GM12872 (cell line): ENCODE data around the gene SLC19A2.
A peak's percentile ranks its signal among the peaks of the same experiment; 100 is the strongest.

Experiments used
- TF ChIP-seq, protein P1 (sequence below): IDR thresholded peaks from 3 replicates; pipeline ENCODE4 v1.5.1; 2011; ENCODE audit warnings: low read depth, mild to moderate bottlenecking, low read length, moderate library complexity; ENCODE audit not compliant: insufficient read depth

SLC19A2 gene

GRCh38 chr1:169478094-169478672 lies 7.6 kb downstream of the SLC19A2 start:
- TF ChIP-seq, protein P1, sequence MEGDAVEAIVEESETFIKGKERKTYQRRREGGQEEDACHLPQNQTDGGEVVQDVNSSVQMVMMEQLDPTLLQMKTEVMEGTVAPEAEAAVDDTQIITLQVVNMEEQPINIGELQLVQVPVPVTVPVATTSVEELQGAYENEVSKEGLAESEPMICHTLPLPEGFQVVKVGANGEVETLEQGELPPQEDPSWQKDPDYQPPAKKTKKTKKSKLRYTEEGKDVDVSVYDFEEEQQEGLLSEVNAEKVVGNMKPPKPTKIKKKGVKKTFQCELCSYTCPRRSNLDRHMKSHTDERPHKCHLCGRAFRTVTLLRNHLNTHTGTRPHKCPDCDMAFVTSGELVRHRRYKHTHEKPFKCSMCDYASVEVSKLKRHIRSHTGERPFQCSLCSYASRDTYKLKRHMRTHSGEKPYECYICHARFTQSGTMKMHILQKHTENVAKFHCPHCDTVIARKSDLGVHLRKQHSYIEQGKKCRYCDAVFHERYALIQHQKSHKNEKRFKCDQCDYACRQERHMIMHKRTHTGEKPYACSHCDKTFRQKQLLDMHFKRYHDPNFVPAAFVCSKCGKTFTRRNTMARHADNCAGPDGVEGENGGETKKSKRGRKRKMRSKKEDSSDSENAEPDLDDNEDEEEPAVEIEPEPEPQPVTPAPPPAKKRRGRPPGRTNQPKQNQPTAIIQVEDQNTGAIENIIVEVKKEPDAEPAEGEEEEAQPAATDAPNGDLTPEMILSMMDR: no peak

GRCh38 chr1:169475806-169476387 lies 9.8 kb downstream of the SLC19A2 start:
- TF ChIP-seq, protein P1: no peak

DNA sequence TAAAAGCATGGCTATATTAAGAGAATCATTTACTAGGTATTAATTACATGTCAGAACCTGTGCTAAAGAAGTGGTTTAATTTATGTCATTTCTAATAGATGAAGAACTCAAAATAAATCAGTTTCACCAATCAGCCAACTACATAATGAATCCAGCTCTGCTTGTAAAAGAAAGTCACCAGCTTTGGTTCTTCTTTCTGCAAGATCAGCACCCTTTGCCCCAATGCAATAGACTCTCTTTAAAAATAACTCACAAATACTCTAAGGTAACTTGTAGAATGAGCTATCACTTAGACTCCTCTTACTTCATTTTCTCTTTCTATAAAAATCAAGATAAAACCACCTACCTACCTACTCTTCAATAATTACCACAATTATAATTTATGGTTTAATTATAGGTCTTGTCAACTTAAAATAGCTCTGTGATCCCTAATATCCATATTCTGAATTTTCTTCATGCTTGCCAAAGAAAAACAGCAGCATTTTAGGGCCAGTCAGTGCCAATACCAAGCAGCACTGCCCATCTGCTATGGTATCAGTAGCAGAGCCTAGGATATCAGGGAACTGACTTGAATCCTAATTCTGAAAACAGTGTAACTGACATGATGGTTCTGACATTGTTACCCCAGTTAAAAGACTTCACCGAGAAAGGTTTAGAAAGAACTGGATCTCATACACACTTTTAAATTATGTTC lies 11.3 kb downstream of the SLC19A2 start:
- TF ChIP-seq, protein P1: no peak

DNA sequence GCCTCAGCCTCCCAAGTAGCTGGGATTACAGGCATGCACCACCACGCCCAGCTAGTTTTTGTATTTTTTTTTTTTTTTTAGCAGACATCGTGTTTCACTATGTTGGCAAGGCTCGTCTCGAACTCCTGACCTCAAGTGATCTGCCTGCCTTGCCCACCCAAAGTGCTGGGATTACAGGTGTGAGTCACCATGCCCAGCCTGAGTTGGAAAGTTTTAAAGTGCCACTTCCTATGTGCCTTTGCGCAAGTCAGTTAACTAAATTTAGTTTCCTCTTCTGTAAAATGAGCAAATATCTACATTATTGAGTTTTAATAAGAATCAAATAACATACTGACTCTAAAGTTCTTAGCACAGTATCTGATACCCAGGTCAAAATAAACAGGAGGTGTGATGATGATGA lies 12.4 kb downstream of the SLC19A2 start:
- TF ChIP-seq, protein P1: no peak

GRCh38 chr1:169472738-169473137 lies 13.0 kb downstream of the SLC19A2 start:
- TF ChIP-seq, protein P1: no peak

DNA sequence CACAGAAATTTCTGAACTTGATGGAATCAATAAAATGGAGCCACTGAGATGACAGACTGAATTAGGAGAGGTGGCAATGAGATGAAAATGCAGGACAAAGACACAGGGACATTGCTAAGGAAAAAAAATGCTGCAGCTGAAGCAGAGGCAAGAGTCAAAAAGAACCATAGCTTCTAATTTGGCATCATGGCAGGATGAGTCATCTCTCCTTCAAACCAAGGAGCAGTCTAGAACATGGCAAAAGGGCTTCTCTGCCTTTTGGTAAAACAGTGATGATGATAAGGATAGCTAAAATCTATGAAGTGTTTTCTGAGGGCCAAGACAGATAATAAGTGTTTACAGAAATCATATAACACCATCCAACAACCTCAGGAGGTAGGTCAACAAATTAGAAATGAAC lies 16.8 kb downstream of the SLC19A2 start:
- TF ChIP-seq, protein P1: no peak

DNA sequence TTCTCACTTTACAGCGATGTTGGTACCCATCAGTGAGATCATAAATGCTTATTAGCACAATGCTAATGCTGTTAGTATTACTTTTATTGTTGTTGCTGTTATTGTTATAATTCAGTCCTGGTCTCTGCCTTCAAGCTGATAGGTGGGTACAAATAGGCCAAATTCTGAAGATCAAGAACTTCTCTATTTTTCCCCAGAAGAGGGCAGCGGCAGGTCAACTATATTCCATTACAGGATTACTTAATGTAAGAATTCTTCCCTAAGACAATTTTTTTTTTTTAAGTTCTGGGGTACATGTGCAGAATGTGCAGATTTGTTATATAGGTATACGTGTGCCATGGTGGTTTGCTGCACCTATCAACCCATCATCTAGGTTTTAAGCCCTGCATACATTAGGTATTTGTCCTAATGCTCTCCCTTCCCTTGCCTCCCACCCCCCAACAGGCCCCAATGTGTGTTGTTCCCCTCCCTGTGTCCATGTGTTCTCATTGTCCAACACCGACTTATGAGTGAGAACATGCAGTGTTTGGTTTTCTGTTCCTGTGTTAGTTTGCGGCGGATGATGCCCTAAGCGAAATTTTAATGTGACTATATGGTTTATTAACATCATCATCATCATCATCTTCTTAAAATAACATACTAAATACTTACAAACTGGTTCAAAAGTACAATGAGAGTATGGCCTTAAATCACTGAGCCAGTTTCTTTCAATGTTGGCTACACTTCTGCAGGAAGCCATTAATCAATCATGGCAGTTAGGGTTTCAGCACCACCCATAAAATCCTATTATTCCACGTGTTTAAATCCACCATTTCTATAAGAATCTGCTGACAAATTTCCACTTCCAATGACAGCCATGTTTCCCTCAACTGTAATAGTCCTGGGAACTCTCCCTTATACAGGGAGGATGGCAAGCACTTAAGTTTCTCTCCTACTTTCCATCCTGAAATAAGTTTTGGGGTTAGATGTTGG lies 19.2 kb downstream of the SLC19A2 start:
- TF ChIP-seq, protein P1: peak; percentile 28; the same call in 1 of the 3 replicates
